Loucy (cell line): ENCODE data around the gene CUEDC1.
A peak's percentile ranks its signal among the peaks of the same experiment; 100 is the strongest.

Source experiments
- H2AFZ ChIP-seq: fragments of 200-600 bp; sonication (generic); 2 replicates; pipeline ENCODE4 v1.6.0; 2016; ENCODE audit warnings: antibody characterized with exemption, mild to moderate bottlenecking, low read length, moderate library complexity
- H3F3A ChIP-seq: fragments of 200-600 bp; 2 replicates; pipeline ENCODE4 v1.6.0; 2016; ENCODE audit warnings: antibody characterized with exemption, low read depth, mild to moderate bottlenecking
- H3K27me3 ChIP-seq: fragments of 200-600 bp; sonication (generic); 2 replicates; pipeline ENCODE4 v1.6.1; 2014; ENCODE audit warnings: low read length, mild to moderate bottlenecking; ENCODE audit not compliant: insufficient read depth, poor library complexity, severe bottlenecking
- H3K36me3 ChIP-seq: fragments of 200-600 bp; sonication (generic); 2 replicates; pipeline ENCODE4 v1.6.1; 2016; ENCODE audit warnings: low read length; ENCODE audit not compliant: insufficient read depth
- H3K4me1 ChIP-seq: fragments of 200-600 bp; sonication (generic); 2 replicates; pipeline ENCODE4 v1.5.1; 2014; ENCODE audit warnings: low read length, mild to moderate bottlenecking; ENCODE audit not compliant: insufficient read depth, poor library complexity, severe bottlenecking
- H3K4me2 ChIP-seq: fragments of 200-600 bp; sonication (generic); 2 replicates; pipeline ENCODE4 v1.6.0; 2014; ENCODE audit warnings: antibody characterized with exemption, low read length, low read depth, mild to moderate bottlenecking; ENCODE audit not compliant: poor library complexity, severe bottlenecking
- H3K4me3 ChIP-seq: fragments of 200-600 bp; sonication (generic); 2 replicates; pipeline ENCODE4 v1.5.1; 2014; ENCODE audit warnings: low read length, mild to moderate bottlenecking, mixed read lengths; ENCODE audit not compliant: poor library complexity, severe bottlenecking
- H3K79me2 ChIP-seq: fragments of 200-600 bp; sonication (generic); 2 replicates; pipeline ENCODE4 v1.6.1; 2014; ENCODE audit warnings: low read length; ENCODE audit not compliant: insufficient read depth
- H3K9ac ChIP-seq: fragments of 200-600 bp; sonication (generic); 2 replicates; pipeline ENCODE4 v1.6.0; 2014; ENCODE audit warnings: mild to moderate bottlenecking, low read depth, low read length, moderate library complexity; ENCODE audit not compliant: poor library complexity, severe bottlenecking
- H3K9me2 ChIP-seq: fragments of 200-600 bp; sonication (generic); replicated peaks from 2 replicates; pipeline ENCODE4 v1.6.1; 2016; ENCODE audit warnings: low read depth, low read length, mixed read lengths
- H3K9me3 ChIP-seq: fragments of 200-600 bp; sonication (generic); 2 replicates; pipeline ENCODE4 v1.6.1; 2014; ENCODE audit warnings: mild to moderate bottlenecking, antibody characterized with exemption, low read length, low read depth; ENCODE audit not compliant: insufficient read depth
- H4K20me1 ChIP-seq: fragments of 200-600 bp; sonication (generic); 2 replicates; pipeline ENCODE4 v1.6.0; 2014; ENCODE audit warnings: antibody characterized with exemption, low read length, mild to moderate bottlenecking; ENCODE audit not compliant: insufficient read depth, poor library complexity, severe bottlenecking
- EZH2phosphoT487 ChIP-seq: fragments of 200-600 bp; IDR thresholded peaks from 2 replicates; pipeline ENCODE4 v1.6.1; 2018; ENCODE audit warnings: antibody characterized with exemption, mild to moderate bottlenecking, moderate library complexity, borderline replicate concordance
- TF ChIP-seq, protein P1 (sequence below): fragments of 200-600 bp; sonication (generic); conservative IDR thresholded peaks from 2 replicates; pipeline ENCODE4 v1.5.1; 2014; ENCODE audit warnings: mild to moderate bottlenecking, antibody characterized with exemption, low read length

Gene CUEDC1

DNA sequence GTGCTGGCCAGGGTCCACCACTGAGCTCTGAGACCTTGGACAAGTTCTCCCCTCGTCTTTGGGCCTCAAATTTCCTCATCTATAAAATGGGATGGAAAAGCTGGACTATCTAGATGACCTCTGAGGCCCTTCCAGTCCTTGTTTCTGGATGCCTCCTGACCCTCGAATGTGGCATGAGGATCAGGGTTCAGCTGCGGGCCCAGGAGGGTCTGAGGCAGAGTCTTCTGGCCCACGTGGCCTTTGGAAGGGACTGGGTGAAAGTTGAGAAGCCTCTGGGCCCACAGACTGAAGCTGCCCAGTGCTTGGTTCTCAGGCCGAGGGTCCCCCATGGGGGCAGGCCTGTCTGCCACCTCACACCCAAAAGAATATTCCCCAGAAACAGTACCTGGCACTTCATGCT is 88.5 kb downstream of the CUEDC1 start:
- Histone ChIP-seq H3K9me3 (no peaks in the 10 kb centered on the region), H3K4me3 (no peak overlapping the region), H3K9me2 (no peaks in the 10 kb centered on the region), H3K9ac (peak overlapping the region; percentile 71), H4K20me1 (no peaks in the 10 kb centered on the region), H3K36me3 (no peaks in the 10 kb centered on the region), H2AFZ (no peak overlapping the region), H3K79me2 (no peaks in the 10 kb centered on the region), H3K4me1 (peaks cover 39% of the 10 kb centered on the region), H3F3A (no peaks in the 10 kb centered on the region), H3K4me2 (no peak overlapping the region), H3K27me3 (no peaks in the 10 kb centered on the region)
- TF ChIP-seq, protein P1, sequence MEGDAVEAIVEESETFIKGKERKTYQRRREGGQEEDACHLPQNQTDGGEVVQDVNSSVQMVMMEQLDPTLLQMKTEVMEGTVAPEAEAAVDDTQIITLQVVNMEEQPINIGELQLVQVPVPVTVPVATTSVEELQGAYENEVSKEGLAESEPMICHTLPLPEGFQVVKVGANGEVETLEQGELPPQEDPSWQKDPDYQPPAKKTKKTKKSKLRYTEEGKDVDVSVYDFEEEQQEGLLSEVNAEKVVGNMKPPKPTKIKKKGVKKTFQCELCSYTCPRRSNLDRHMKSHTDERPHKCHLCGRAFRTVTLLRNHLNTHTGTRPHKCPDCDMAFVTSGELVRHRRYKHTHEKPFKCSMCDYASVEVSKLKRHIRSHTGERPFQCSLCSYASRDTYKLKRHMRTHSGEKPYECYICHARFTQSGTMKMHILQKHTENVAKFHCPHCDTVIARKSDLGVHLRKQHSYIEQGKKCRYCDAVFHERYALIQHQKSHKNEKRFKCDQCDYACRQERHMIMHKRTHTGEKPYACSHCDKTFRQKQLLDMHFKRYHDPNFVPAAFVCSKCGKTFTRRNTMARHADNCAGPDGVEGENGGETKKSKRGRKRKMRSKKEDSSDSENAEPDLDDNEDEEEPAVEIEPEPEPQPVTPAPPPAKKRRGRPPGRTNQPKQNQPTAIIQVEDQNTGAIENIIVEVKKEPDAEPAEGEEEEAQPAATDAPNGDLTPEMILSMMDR: no peak
- no peak for TF ChIP-seq EZH2phosphoT487

DNA sequence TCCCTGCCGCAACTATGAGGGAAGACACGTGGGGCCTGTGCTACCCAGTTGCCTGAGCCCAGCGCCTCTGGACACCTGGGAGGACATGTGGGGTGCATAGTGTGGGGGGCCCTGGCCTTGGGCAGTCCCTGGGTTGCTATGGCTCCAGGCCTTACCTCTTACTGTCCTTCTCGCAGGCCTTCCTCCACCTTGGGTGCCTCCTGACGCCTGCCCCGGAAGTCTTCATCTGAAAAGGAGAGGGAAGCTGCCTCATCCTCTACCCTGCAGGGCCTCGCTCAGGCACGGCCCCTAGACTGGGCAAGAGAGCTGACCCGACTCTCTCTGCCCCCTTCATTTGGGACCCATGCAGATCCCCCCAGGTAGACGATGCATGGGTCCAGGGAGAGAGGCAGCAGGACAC is 88.9 kb downstream of the CUEDC1 start:
- no peaks in the 10 kb centered on the region for H3K9me2 ChIP-seq
- H3K9me3 ChIP-seq: no peaks in the 10 kb centered on the region
- TF ChIP-seq EZH2phosphoT487: no peak
- TF ChIP-seq, protein P1: no peak
- H2AFZ ChIP-seq: no peak overlapping the region
- no peaks in the 10 kb centered on the region for H3K79me2 ChIP-seq
- H3K9ac ChIP-seq: peak overlapping the region; percentile 71
- H3K4me3 ChIP-seq: no peak overlapping the region
- H3K4me2 ChIP-seq: no peak overlapping the region
- peaks cover 39% of the 10 kb centered on the region for H3K4me1 ChIP-seq
- no peaks in the 10 kb centered on the region for H3K27me3 ChIP-seq
- H3K36me3 ChIP-seq: no peaks in the 10 kb centered on the region
- H3F3A ChIP-seq: no peaks in the 10 kb centered on the region
- H4K20me1 ChIP-seq: no peaks in the 10 kb centered on the region

DNA sequence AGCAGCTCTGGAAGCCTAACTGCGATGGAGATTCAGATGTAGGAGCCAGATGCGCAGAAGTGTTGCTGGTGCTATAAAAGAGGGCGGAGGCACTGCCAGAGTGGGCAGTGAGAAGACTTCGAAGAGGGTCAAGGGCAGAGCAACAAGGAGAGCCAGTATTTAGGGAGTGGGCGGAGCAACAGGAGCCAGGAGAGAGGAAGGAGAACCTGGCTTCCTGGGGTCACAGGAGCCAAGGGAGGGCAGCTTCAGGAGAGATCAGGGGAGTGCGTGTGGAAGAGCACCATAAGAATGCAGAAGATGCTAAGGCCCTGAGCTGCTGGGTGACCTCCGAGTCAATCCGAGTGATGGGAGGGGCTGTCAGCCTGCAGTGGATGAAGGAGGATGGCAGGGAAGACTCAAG is 90.9 kb downstream of the CUEDC1 start:
- TF ChIP-seq, protein P1: no peak
- no peak for TF ChIP-seq EZH2phosphoT487
- Histone ChIP-seq H3K9me2 (no peaks in the 10 kb centered on the region), H3F3A (no peaks in the 10 kb centered on the region), H3K4me1 (peaks cover 38% of the 10 kb centered on the region), H3K9ac (no peak overlapping the region), H4K20me1 (no peaks in the 10 kb centered on the region), H2AFZ (no peak overlapping the region), H3K9me3 (no peaks in the 10 kb centered on the region), H3K36me3 (no peaks in the 10 kb centered on the region), H3K27me3 (no peaks in the 10 kb centered on the region), H3K79me2 (no peaks in the 10 kb centered on the region), H3K4me2 (no peak overlapping the region), H3K4me3 (no peak overlapping the region)
